HG03060 (cell line): Measurements from ENCODE around the gene ALKBH8.
"Not testable (repeated sequence)": the region's sequence is repeated elsewhere in the genome, so short reads cannot be mapped to it uniquely, and the experiment has no call there.

Experiments
- ATAC-seq: cut with Tn5 transposase; IDR thresholded peaks from one replicate; pipeline ENCODE4 v1.9.1; 2021; ENCODE audit warnings: low read depth, moderate number of reproducible peaks; ENCODE audit not compliant: unreplicated experiment

ALKBH8 gene

DNA sequence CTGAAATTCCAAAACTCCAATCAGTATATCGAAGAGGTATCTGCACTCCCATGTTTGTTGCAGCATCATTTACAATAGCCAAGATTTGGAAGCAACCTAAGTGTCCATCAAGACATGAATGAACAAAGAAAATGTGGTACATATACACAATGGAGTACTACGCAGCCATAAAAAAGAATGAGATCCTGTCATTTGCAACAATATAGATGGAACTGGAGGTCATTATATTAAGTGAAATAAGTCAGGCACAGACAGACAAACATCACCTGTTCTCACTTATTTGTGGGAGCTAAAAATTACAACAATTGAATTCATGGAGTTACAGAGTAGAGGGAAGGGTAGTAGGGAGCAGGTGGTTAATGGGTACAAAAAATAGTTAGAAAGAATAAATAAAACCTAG lies 13.6 kb upstream of the ALKBH8 start:
- not testable (repeated sequence) for ATAC-seq

- ATAC-seq: no peak
Measured at GRCh38 chr11:107577346-107577711, 11.8 kb upstream of the ALKBH8 start.

DNA sequence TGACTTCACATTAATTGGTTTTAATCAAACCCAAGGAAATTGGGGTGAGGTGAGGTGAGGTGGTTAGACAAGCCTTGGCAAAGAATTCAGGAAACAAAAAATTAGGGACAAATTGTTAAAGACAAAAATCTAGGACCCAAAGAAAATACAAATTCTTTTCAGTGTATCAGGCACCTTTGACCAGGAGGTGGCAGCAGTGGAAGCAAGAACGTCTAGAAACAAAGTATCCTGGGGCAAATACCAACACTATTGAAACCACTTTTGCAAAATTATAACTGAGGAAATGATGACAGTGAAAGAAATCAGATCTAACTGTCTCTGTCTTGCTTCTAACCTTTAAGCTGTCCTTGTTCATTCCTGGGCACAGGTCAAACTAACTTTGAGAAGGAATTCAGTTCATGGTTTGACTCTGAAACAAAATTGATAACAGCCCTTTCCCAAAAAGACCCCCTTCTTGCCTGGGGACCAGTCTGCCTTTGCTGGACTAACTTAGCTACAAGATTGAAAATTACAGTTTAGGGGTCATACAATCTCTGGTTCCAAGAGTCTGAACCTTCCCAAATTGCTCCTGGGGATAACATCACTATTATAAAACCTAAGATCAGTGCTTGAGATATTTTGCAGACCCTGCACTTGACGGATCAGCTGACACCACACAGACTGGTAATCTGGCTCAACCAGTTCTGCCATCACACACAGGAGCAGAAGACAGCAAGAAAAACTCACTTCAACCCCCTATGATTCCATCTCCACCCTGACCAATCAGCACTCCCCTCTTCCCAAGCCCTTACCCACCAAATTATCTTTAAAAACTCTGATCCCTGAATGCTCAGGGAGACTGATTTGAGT lies 11.2 kb upstream of the ALKBH8 start:
- not testable (repeated sequence) for ATAC-seq

DNA sequence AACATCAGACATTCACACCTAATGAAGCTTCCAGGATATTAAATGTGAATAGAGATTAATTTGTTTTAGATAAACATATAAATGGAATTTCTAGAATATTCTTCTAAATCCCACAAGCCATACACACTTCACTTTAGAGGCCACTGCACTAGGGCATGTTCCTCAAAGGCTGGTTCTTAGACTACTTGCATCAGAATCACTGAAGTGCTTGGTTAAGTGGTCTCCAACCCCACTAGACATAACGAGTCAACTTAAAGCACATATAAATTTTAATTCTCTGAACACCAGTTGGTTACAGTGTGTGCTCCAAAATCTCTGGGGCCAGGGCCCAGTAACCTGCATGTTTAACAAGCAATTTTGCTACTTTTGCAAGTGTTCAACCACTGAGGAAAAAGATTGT lies 7.9 kb upstream of the ALKBH8 start:
- ATAC-seq: no peak

- no peak for ATAC-seq
Measured at GRCh38 chr11:107570015-107570414, 4.5 kb upstream of the ALKBH8 start.

DNA sequence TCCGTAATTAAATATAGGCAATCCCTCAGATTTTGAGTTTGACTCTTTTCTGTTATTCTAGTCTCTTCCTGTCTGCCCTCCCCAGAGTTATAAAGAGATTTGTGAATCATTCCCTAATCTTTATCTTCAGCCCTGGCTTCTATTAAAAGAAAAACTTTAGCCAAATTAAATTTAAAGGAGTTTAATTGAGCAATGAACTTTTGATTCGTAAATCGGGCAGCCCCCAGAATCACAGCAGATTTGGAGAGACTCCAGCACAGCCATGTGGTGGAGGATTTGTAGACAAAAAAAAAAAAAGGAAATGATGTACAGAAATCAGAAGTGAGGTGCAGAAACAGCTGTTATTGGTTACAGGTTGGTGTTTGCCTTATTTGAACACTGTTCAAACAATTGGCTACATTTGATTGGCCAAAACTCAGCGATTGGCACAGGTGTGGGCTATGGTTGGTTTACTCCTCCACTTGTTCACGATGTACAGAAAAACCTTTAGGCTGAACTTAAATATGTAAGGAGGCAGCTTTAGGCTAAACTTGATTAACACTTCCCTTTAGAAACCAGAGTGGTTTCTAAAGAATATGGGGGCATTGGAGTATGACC lies 2.3 kb upstream of the ALKBH8 start:
- ATAC-seq: no peak

DNA sequence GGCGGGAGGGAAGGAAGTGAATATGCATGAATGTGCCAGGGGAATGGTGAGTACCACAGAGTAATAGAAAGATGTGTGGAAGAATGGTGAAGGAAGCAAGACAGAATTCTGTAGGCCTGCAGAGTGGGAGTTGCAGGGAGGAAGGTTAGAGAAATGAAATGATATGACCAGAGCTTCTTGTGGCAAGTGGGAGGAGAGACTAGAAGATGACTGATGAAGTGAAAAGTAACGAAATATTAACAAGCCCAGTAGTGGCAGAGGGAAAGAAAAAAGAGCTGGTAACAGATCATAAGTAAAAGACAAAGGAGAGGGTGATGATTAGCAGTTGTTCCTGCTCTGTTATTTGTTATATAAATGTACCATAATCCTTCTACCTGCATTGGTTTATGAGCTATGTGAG lies 1.0 kb upstream of the ALKBH8 start:
- ATAC-seq: no peak

DNA sequence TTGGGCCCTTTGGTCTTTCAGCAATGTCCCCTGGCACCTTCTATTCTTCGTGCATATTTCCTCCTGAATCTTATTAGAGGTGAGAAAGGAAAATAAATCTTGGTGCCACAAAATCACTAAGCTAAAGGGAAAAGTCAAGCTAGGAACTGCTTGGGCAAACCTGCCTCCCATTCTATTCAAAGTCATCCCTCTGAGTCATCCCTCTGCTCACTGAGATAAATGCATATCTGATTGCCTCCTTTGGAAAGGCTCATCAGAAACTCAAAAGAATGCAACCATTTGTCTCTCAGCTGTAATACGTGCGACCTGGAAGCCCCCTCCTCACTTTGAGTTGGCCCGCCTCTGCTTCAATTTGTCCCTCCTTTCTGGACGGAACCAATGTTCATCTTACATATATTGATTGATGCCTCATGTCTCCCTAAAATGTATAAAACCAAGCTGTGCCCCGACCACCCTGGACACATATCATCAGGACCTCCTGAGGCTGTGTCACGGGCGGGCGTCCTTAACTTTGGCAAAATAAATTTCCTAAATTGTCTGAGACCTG lies 493 bp upstream of the ALKBH8 start:
- not testable (repeated sequence) for ATAC-seq

DNA sequence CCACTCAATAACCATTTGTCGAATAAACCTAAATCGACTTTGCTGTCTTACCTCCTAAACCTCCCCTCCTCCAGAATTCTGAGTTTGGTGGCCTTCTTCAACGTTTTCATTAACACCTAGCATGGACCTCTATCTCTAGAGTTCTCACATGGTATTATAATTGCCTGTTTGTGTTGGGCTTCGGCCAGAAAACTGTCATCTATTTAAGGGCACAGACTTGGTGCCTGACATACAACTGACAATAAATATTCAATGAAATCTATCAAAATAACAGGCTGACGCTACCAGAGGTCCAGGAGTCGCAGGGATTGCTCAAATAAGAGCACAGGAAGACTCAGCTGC lies 687 bp downstream of the ALKBH8 start:
- peak; percentile 3 for ATAC-seq

DNA sequence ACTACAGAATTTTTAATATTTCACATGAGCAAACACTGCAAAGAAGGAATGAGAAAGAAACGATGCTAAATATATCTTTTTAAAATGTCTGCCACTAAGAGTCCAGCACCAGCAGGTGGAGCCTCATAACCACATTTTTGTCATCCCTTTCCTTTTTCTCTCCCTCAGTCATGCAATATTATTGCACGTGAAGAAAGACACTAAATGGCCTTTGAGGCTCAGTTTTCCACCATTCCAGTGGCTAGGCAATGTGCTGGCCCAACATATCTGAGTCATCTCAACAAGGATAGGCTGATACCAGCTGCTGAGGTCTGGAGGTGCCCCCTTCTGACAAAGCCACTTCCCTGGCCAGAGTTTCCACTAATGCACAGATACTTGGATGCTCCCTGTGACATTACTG lies 1.8 kb downstream of the ALKBH8 start:
- peak; percentile 24 for ATAC-seq

- no peak for ATAC-seq
Measured at GRCh38 chr11:107562647-107563208, 2.8 kb downstream of the ALKBH8 start.

DNA sequence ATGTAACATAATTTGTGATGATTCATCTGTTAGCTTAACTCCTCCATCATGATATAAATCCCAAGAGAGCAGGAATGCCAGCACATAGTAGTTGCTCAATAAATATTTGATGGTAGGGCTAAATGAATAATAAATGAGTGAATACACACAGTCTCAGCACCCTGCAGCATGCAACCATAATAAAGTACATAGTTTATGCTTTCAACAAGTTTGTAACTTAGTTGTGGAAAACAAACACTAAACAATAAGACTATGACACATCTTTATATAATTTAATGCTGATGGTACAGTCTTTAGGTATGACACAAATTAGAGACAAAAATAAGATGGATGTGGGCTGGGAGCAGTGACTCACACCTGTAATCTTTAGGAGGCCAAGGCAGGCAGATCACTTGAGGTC lies 3.8 kb downstream of the ALKBH8 start:
- no peak for ATAC-seq

GRCh38 chr11:107550304-107550703 lies 15.2 kb downstream of the ALKBH8 start:
- no peak for ATAC-seq

- no peak for ATAC-seq
Measured at GRCh38 chr11:107549954-107550285, 15.6 kb downstream of the ALKBH8 start.

DNA sequence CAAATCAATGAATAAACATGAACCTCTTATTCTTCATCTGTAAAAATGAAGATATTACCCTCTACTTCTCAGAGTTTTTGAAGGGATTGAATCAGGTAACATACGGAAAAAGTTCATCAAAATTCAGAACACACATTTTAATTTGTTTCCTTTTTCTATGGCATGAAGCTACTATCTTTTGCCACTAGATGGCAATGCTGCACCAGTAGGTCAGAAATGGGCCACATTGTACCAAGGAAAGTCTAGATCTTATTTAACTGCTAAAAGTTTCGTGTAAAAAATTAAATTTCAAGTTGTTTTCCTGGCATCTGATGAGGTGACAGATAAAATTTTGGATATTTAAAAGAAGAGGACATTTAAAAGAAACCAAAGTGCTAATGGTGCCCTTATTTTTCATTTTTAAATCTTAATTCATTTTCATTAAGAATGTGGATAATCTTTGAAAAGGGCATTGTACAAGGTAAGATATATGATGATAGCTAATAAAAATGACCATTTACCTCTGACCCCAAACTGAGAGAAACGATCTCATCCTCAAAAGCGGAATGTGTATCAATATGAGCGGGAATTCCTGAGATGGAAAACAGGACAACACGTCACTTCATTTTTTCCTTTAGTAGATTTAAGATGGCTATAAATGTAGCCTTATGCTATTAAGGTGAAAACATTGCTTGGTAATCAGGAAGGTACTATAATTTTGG lies 16.1 kb downstream of the ALKBH8 start:
- no peak for ATAC-seq

- ATAC-seq: no peak
Measured at GRCh38 chr11:107547961-107548360, 17.6 kb downstream of the ALKBH8 start.

DNA sequence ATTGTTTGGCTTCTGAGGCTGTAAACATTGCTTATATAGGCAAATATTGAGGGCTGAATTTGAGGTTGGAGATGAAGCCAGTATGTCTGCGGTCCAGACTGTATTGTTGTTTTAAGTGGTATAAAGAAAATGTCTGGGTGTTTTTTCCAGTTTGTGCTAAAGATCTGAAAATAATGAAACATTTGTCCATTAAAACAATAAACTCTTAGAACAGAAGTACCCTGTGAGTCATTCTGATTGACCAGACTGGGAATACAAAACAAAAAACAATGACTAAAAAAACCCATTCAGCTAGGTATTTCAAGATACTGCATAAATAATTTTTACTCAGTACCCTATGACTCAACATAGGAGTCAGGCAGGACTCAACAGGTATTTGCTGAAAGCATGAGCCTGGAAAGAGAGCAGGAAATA lies 20.4 kb downstream of the ALKBH8 start:
- no peak for ATAC-seq

GRCh38 chr11:107538821-107539220 lies 26.7 kb downstream of the ALKBH8 start:
- ATAC-seq: no peak

DNA sequence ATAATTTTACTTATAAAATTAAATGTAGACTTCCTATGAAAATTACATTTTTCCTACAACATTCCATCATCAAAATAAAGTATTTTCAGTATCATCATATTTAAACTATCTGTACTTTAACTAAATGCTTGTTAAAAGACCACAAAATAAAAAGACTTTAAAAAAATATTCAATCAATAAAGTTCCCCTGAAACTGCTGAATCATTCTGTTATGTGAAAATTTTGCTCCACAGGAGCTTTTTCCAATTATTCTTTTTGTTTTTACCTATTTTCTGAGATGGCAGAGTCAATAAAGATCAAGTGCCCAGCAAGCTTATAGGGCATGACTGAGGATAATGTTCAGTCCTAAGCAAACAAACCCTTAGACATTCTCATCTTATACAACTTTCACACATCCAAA lies 27.3 kb downstream of the ALKBH8 start:
- ATAC-seq: no peak

GRCh38 chr11:107537155-107537554 lies 28.4 kb downstream of the ALKBH8 start:
- ATAC-seq: not testable (repeated sequence)

DNA sequence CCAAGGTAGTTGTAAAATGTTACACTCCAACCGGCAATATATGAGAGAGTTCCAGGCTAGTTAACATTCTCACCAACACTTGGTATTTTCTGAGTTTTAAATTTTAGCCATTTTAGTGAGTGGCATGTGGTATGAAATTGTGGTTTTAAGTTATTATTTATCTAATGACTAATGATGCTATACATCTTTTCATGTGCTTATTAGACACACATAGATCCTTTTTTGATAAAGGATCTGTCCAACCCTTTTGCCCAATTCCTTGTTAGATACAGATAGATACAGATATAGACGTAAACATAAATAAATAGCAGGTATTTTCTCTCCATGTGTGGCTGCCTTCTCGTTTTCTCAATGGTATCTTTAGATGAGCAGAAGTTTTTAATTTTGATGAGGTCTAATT lies 39.3 kb downstream of the ALKBH8 start:
- no peak for ATAC-seq
